Mucosa of stomach (tissue), 1 donor: ENCODE results near the gene EPB41L2.

Source experiments
- H3K27me3 ChIP-seq: one replicate; pipeline ENCODE4 v1.7.0; 2013; ENCODE audit warnings: mild to moderate bottlenecking, low read length; ENCODE audit not compliant: control insufficient read depth, insufficient read depth
- H3K36me3 ChIP-seq: one replicate; pipeline ENCODE4 v1.7.0; 2013; ENCODE audit warnings: low read length; ENCODE audit not compliant: control insufficient read depth, insufficient read depth
- H3K4me1 ChIP-seq: one replicate; pipeline ENCODE4 v1.7.0; 2013; ENCODE audit warnings: mild to moderate bottlenecking, low read length; ENCODE audit not compliant: control insufficient read depth, insufficient read depth
- H3K4me3 ChIP-seq: one replicate; pipeline ENCODE4 v1.7.0; 2013; ENCODE audit warnings: low read length
- H3K9ac ChIP-seq: one replicate; pipeline ENCODE4 v1.7.0; 2013; ENCODE audit warnings: mild to moderate bottlenecking, low read length, moderate library complexity
- H3K9me3 ChIP-seq: one replicate; pipeline ENCODE4 v1.7.0; 2013; ENCODE audit warnings: mild to moderate bottlenecking, low read length, moderate library complexity; ENCODE audit not compliant: control insufficient read depth
- donor health status: Pancreatic carcinoma.

Gene EPB41L2

DNA sequence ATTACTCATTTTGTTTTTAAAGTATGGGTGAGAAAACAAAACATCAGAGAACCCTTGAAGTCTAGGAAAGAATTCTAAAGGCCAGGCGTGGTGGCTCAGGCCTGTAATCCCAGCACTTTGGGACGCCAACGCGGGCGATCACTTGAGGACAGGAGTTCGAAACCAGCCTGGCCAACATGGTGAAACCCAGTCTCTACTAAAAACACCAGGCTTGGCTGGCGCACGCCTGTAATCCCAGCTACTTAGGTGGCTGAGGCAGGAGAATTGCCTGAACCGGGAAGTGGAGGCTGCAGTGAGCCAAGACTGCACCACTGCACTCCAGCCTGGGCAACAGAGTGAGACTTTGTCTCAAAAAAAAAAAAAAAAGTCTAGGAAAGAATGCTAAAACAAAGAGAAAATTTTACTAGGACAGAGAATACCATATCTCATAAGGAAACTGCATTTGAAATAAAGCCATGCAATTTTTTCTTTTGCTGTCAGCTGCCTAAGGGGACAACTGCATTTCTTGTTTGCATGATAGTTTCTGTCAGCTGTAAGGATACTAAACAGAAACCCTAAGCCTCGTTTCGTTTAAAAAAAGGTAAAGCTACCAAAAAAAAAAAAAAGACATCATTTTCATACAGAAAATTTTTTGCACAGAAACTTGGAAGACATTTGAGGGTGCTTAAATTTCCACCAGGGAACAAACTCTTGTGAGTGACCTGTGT, 203.7 kb downstream of the EPB41L2 start:
- Histone ChIP-seq H3K9me3 (no peaks in the 10 kb centered on the region), H3K27me3 (peaks cover 6% of the 10 kb centered on the region), H3K4me1 (no peaks in the 10 kb centered on the region), H3K36me3 (no peaks in the 10 kb centered on the region), H3K4me3 (no peak overlapping the region), H3K9ac (no peak overlapping the region)

DNA sequence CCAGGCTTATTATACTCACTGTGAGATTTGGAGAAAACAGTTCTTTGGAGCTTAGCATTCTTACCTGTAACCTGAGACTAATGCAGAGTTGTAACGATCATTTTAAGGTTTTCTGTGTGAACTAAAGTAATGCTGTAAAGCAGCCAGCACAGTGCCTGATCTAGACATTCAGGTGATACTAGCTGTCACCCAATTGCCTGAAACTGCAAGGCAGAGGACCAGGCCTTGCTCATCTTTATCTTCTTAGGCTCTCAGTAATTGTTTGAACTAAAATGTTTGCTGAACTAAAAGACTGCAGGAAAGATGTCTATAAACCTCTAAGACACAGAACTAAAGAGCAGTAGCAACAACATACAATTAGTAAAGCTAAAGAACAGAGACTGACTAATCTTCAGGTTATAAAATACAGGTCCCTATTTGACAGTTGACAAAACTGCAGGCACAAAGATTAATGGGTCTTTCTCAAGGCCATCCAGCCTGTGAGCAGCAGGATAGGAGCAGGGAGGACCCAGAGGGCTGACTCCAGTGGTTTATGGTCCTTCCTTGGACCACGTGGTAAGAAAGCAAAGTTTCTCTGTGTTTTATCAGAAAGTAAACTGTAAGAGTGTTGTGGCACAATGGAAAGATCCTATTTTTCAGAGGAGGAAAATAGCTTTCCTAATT, 204.4 kb downstream of the EPB41L2 start:
- Histone ChIP-seq H3K9me3 (no peaks in the 10 kb centered on the region), H3K27me3 (peaks cover 6% of the 10 kb centered on the region), H3K36me3 (no peaks in the 10 kb centered on the region), H3K4me3 (no peak overlapping the region), H3K9ac (no peak overlapping the region), H3K4me1 (no peaks in the 10 kb centered on the region)

DNA sequence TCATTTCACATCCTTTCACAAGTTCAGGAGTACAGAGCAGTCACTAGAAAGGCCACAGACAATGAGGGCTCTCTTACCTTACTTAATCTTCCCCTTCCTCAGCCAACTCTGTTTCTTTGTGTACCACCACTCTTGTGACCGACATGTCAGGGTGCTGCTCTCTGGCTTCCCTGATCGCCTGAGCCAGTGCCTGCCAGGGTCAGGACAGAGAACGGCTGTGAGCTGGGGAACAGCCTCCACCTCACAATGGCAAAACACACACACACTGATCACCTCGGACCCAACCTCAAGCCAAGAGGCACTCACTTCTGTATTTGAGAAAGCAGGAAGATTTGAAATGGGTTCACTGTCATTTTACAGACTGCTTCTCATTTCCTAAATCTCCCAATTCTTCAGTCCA, 205.0 kb downstream of the EPB41L2 start:
- peaks cover 6% of the 10 kb centered on the region for H3K27me3 ChIP-seq
- no peaks in the 10 kb centered on the region for H3K4me1 ChIP-seq
- H3K9ac ChIP-seq, result no peak overlapping the region
- no peak overlapping the region for H3K4me3 ChIP-seq
- H3K9me3 ChIP-seq, result no peaks in the 10 kb centered on the region
- H3K36me3 ChIP-seq, result no peaks in the 10 kb centered on the region

DNA sequence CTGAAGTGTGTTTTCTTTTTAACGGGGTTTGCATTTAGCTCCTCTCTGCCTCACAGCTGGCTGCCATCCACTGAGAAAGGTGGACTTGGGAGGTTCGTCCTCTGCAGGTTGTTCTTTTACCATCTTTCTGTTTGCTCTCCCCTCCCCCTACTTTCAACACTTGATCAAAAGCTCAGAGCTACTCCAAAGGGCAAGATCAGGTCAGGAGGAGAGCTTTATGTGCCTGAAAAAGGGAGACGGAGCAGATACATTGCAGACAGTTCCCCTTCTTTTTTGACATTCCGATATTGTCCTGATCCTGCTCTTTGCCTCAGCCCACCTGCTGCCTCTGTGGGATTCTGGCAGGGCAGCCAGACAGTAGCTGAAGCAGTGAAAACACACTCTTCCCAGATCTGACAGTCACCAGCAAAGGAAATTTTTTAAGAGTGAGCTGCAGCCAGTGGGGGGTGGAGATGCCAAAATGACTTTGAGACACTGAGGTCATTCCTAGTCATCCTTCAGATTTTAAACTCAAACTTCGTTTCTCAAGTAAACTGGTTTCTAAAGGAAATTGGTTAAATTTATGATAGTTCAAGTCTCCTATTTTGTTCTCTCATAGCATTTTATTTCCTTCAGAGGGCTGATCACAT, 209.4 kb downstream of the EPB41L2 start:
- H3K9me3 ChIP-seq, result no peaks in the 10 kb centered on the region
- peaks cover 8% of the 10 kb centered on the region for H3K27me3 ChIP-seq
- no peaks in the 10 kb centered on the region for H3K4me1 ChIP-seq
- no peak overlapping the region for H3K9ac ChIP-seq
- H3K4me3 ChIP-seq, result no peak overlapping the region
- no peaks in the 10 kb centered on the region for H3K36me3 ChIP-seq

DNA sequence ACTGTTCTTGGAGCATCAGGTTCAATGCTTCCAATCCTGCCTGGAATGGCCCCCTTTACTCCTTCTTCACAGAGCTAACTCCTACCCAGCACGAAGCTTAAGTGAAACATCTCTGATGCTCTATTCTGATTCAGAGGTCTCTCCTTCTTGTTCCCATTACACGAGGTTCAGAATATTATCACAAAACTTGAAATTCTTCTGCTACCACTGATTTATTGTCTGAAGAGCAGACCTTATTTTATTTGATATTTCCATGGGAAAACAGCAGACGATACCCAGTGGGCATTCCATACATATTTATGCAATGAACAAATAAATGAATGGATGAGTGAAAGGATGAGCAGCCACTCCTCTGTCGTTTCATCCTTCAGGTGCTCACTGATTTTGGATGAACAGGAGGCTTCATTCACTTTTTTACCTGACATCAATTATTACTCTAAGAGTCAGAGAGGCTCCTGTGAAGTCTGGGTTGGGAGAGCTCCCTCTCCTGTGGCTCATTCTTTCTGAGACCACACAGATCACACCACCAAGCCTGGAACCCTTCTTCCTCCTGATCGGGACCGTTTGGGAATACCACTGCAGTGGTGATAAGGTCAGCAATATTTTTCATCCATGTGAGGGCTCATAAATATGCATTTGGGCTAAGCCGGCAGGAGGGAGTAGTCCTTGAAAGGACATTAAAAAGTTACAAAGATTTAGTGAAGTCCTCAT, 210.0 kb downstream of the EPB41L2 start:
- Histone ChIP-seq H3K27me3 (peaks cover 6% of the 10 kb centered on the region), H3K36me3 (no peaks in the 10 kb centered on the region), H3K9me3 (no peaks in the 10 kb centered on the region), H3K4me1 (no peaks in the 10 kb centered on the region), H3K4me3 (no peak overlapping the region), H3K9ac (no peak overlapping the region)

DNA sequence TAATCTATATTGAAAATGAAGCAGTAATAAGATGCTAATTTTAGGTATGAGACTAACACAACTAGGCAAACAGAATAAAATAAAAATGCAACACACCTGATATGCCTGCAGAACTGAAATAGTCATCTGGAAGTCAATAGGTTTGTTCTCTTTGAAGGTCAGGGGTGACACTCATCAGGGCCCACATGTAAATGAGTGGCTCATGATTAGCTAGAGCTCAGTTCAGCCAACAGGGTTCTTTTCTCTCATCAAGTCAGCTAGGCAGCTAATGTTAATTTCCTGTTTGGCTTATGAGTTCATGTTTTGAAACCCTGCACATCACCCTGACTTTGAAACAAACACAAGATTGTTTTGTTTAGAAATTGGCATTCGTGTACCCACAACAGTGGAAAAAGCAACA, 212.0 kb downstream of the EPB41L2 start:
- H3K4me3 ChIP-seq, result no peak overlapping the region
- no peak overlapping the region for H3K9ac ChIP-seq
- no peaks in the 10 kb centered on the region for H3K9me3 ChIP-seq
- peaks cover 3% of the 10 kb centered on the region for H3K27me3 ChIP-seq
- no peaks in the 10 kb centered on the region for H3K36me3 ChIP-seq
- no peaks in the 10 kb centered on the region for H3K4me1 ChIP-seq

DNA sequence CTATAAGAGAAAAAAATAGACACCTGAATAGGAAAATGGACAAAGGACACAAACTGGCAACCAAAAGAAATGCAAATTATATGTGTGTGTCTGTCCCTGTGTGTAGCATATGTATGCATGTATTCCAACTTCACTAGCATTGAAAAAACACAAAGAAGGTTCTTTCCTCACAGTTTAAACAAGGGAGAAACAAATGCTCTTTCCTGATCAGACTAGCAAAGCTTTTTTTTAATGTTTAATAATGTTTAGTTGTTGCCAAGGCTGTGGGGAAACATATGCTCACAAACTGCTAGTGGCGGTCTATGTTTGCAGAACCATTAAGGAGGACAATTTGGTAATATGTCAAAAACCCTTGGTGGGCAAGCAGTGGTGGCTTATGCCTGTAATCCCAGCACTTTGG, 213.5 kb downstream of the EPB41L2 start:
- Histone ChIP-seq H3K9ac (no peak overlapping the region), H3K27me3 (peaks cover 3% of the 10 kb centered on the region), H3K9me3 (no peaks in the 10 kb centered on the region), H3K4me1 (no peaks in the 10 kb centered on the region), H3K4me3 (no peak overlapping the region), H3K36me3 (no peaks in the 10 kb centered on the region)

DNA sequence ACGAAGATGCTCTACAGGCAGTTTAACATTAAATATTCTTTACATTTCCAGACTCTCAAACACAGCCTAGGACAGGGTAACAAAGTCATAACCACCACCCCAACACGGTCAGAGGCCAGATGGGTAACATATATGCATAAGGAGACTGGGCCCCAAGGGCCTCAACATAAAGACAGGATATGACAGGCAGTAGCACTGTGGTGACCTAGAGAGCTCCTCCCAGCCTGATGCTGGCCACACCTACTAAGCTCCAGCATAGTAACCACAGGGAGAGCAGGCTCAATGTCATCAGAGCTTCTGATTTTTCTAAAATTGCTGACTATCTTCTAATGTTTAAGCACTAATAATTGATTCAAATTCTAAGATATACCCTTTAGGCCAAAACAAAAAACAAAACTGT, 214.1 kb downstream of the EPB41L2 start:
- H3K27me3 ChIP-seq, result peaks cover 3% of the 10 kb centered on the region
- H3K4me3 ChIP-seq, result no peak overlapping the region
- H3K36me3 ChIP-seq, result no peaks in the 10 kb centered on the region
- H3K9ac ChIP-seq, result no peak overlapping the region
- H3K9me3 ChIP-seq, result no peaks in the 10 kb centered on the region
- no peaks in the 10 kb centered on the region for H3K4me1 ChIP-seq

DNA sequence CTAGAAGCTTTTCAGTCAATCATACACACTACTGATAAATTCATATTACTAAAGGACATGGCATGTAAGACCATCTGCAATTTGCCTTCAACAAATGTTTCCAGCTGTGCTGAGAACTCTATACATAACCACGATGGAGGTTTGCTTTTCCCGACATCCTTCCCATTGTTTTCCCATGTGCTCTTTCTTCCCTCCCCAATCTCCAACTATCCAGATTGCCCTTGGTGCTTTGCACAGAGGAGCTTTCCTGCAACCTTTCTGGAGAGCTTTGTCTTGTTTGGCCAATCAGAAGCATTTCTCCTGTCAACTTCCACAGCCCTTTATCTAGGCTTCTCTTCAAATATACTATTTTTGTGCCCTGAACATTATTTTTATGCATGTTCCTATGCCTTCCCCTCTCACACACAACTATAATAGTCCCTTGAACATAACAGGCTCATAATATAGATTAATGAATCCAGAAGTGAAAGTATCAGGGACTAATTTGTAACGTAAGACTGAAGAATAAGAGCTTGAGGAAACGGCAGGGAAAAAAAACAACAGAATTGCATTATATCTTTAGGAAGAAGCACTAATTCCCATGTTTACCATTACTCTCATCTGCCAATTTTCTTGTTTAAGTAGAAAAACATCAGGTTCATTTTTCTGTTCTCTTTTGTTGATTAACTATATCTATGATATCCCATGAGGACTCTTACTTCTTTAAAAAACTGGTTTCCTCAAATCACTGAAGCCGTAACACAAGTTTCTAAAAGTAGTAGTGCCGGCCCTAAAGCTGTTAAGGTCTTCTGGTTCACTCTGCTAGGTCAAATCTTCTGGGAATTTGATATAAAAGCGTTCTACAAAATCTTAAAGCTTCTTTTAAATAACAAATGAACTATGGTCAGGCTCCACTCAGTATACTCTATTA, 215.8 kb downstream of the EPB41L2 start:
- Histone ChIP-seq H3K4me3 (no peak overlapping the region), H3K9me3 (no peaks in the 10 kb centered on the region), H3K36me3 (no peaks in the 10 kb centered on the region), H3K27me3 (peaks cover 3% of the 10 kb centered on the region), H3K4me1 (no peaks in the 10 kb centered on the region), H3K9ac (no peak overlapping the region)

DNA sequence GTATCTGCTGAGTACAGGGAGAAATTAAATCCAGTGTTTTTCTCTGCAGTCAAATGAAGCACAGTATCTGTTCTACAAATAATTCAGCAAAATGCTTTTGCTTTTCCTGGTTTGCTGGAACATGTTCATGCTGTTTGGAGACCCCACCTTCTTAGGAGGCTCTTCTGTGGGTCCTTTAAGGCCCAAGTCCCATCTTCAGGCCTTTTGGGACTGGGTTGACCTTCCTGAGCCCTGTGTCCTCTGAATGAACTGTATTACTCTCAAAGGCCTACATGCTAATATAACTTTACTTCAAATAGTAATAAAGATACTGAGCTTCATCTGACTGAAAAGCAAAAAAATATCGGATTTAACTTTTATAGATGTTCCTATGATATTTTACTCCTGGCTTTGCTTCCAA, 216.5 kb downstream of the EPB41L2 start:
- no peaks in the 10 kb centered on the region for H3K27me3 ChIP-seq

DNA sequence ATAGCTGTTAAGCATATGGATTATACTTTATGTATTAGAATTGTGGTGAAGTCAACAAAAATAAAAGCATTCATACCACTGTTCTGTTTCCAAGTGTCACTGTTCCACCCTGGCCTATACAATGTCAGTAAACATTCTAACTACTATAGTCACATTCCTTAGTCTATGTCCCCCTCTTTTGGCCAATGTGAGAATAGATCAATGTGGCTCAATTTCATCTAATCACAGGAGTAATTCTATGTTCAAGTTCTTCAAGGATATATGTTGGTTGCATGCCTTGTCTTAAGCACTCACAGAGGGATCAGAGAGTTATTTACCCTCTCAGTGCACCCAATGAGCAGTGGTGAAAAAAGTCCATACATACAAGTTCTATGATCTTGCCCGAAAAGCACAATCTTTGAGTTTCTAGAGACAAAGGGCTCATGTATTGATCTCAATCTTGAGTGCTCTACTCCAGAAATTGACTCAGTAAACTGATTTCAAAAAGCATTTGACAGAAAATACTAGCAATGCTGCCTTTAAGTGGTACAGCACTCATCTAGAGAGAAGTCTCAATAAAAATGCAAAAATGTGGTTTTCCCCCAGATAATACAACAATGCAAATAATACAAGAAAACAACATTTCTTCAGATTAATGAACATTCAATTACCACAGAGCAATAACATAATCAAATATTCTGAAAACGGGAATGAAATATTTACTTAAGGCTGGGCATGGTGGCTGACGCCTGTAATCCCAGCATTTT, 219.3 kb downstream of the EPB41L2 start:
- no peaks in the 10 kb centered on the region for H3K36me3 ChIP-seq

More for the DNA sequence above, 216.5 kb downstream of the EPB41L2 start:
- no peaks in the 10 kb centered on the region for H3K36me3 ChIP-seq
- no peak overlapping the region for H3K9ac ChIP-seq
- no peaks in the 10 kb centered on the region for H3K9me3 ChIP-seq
- no peak overlapping the region for H3K4me3 ChIP-seq
- H3K4me1 ChIP-seq, result no peaks in the 10 kb centered on the region

More for the DNA sequence above, 219.3 kb downstream of the EPB41L2 start:
- Histone ChIP-seq H3K4me3 (no peak overlapping the region), H3K27me3 (no peaks in the 10 kb centered on the region), H3K4me1 (no peaks in the 10 kb centered on the region), H3K9ac (no peak overlapping the region), H3K9me3 (no peaks in the 10 kb centered on the region)
